Esophagus squamous epithelium (tissue), 4 donors: ENCODE data around the gene PRKG1.

ENCODE experiments used
- CTCF ChIP-seq, 6 experiments: fragments of 450-650 bp in 4 of 6; fragments of 200-600 bp in 2 of 6; sonication (generic) in 2 of 6; IDR thresholded peaks; one replicate each; pipeline ENCODE4 v1.5.1; 2016 to 2019; ENCODE audit warnings: antibody characterized with exemption in 6 of 6, mild to moderate bottlenecking in 4 of 6, moderate library complexity in 4 of 6
- POLR2A ChIP-seq, 4 donors: fragments of 450-650 bp; IDR thresholded peaks; one replicate each; pipeline ENCODE4 v1.6.1; 2017; ENCODE audit warnings: antibody characterized with exemption in 4 of 4, mild to moderate bottlenecking in 4 of 4, moderate library complexity in 3 of 4

- TF ChIP-seq CTCF (IDR thresholded peaks at IDR 0.05) (no peak), POLR2A (IDR thresholded peaks at IDR 0.05) (no peak)
Measured at GRCh38 chr10:51377070-51377931, 303.0 kb downstream of the PRKG1 start.
